ENCODE data around the gene ARF4.
A peak's percentile ranks its signal among the peaks of the same experiment; 100 is the strongest.
"Not testable (repeated sequence)": the region's sequence is repeated elsewhere in the genome, so short reads cannot be mapped to it uniquely, and the experiment has no call there.

ARF4 gene

DNA sequence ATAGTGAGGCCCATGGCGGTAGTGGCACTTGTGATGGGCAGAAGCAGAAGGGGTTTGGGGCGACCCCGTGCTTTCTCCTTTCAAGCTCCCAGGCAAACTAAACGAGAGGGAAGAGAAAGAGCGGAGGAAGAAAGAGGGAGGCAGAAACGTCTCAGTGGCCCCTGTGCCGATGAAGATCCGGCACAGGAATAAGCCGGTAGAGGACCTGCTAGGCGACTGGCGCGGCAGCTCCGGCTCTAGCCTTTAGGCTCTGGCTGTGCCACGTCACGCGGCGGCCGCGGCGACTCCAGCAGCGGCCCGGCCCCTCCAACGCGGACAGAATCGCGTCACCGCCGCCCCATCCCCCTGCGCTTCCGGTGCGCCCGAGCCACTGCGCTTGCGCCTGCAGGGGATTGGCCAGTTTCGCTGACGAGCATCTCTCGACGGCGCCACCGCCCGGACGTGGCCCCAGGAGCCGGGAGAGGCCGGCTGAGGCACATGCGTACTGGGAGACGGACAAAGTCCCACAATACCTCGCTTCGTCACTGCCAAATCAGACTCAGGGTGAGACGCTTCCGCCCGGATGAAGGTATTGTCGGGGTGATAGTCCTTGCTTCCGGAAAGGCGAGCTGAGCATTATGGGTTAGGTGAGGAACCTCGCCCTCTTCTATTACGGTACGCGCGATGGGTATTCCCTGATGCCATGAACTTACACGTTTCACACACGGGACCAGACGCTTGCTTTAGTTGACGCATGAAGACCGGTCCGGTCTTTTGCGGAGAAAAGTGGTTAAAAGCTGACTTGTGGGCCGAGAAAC lies at the start of gene ARF4:
Gene ARF4 (minus strand): TSS at position 218 of the 797 bp plus-strand sequence. CDS start 204 bp downstream, at position 14.
- DNase-seq (ENCODE audit: low spot score): peak; percentile 99
- FAIRE-seq: peak; percentile 87

- FAIRE-seq (no peak), DNase-seq (ENCODE audit: low spot score) (no peak)
Observed at GRCh38 chr3:57646723-57647122, 49.6 kb upstream of the ARF4 start.

DNA sequence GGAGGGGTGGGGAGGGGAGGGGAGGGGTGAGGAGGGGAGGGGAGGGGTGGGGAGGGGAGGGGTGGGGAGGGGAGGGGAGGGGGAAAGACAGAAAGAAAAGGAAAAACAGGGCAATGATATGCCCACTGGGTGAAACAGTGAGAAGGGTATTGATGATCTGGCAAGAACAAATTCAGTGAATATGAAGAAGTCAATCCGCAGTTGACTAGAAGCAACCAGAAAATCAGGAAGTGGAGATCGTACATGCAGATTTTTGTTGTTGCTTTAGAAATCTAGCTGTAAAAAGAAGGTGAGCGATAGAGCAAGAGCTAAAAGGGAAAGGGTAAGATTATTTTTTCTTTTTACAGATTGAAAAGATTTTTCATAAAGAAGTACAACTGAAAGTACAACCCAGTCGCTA lies 47.6 kb upstream of the ARF4 start:
- FAIRE-seq (no peak), DNase-seq (ENCODE audit: low spot score) (no peak)

GRCh38 chr3:57637391-57637790 lies 40.2 kb upstream of the ARF4 start:
- DNase-seq (ENCODE audit: low spot score): no peak
- FAIRE-seq: no peak

GRCh38 chr3:57634259-57634658 lies 37.1 kb upstream of the ARF4 start:
- FAIRE-seq; DNase-seq (ENCODE audit: low spot score): not testable (repeated sequence)

GRCh38 chr3:57627976-57628375 lies 30.8 kb upstream of the ARF4 start:
- FAIRE-seq: no peak

DNA sequence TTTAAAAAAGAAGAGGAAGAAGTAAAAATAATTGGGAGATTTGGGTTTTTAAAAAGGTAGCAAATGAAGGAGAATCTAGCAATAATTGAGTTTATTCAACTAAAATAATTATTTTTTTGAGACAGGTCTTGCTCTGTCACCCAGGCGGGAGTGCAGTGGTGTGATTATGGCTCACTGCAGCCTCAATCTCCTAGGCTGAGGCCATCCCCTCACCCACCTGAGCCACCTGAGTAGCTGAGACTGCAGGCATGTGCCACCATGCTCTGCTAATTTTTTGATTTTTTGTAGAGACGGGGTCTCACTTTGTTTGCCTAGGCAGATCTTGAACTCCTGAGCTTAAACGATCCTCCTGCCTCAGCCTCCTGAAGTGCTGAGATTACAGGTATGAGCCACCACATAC lies 27.7 kb upstream of the ARF4 start:
- no peak for DNase-seq (ENCODE audit: low spot score)
- FAIRE-seq: no peak

More at GRCh38 chr3:57627976-57628375, 30.8 kb upstream of the ARF4 start:
- no peak for DNase-seq (ENCODE audit: low spot score)

- DNase-seq (ENCODE audit: low spot score): no peak
- FAIRE-seq: no peak
Observed at GRCh38 chr3:57622362-57622761, 25.2 kb upstream of the ARF4 start.

DNA sequence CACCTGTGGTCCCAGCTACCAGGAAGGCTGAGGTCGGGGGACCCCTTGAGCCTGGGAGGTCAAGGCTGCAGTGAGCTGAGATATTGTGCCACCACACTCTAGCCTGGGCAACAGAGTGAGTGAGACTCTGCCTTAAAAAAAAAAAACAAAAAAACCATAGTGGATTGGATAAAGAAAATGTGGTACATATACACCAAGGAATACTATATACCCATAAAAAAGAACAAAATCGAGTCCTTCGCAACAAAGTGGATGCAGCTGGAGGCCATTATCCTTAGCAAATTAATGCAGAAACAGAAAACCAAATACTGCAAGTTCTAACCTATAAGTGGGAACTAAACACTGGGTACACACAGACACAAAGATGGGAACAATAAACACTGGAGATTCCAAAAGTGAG lies 20.6 kb upstream of the ARF4 start:
- DNase-seq (ENCODE audit: low spot score) (no peak), FAIRE-seq (no peak)

- DNase-seq (ENCODE audit: low spot score) (no peak), FAIRE-seq (no peak)
Observed at GRCh38 chr3:57616233-57616632, 19.1 kb upstream of the ARF4 start.

DNA sequence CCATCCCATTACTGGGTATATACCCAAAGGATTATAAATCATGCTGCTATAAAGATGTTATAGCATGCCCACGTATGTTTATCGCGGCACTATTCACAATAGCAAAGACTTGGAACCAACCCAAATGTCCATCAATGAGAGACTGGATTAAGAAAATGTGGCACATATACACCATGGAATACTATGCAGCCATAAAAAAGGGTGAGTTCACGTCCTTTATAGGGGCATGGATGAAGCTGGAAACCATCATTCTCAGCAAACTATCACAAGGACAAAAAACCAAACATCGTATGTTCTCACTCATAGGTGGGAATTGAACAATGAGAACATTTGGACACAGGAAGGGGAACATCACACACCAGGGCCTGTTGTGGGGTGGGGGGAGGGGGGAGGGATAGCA lies 14.7 kb upstream of the ARF4 start:
- FAIRE-seq; DNase-seq (ENCODE audit: low spot score): not testable (repeated sequence)

- FAIRE-seq: no peak
Observed at GRCh38 chr3:57605683-57606082, 8.5 kb upstream of the ARF4 start.

GRCh38 chr3:57604971-57605370 lies 7.8 kb upstream of the ARF4 start:
- DNase-seq (ENCODE audit: low spot score) (no peak), FAIRE-seq (no peak)

More at GRCh38 chr3:57605683-57606082, 8.5 kb upstream of the ARF4 start:
- no peak for DNase-seq (ENCODE audit: low spot score)

GRCh38 chr3:57600195-57600594 lies 3.1 kb upstream of the ARF4 start:
- DNase-seq (ENCODE audit: low spot score): no peak
- FAIRE-seq: no peak

- DNase-seq (ENCODE audit: low spot score) (no peak), FAIRE-seq (no peak)
Observed at GRCh38 chr3:57598765-57599360, 1.7 kb upstream of the ARF4 start.

DNA sequence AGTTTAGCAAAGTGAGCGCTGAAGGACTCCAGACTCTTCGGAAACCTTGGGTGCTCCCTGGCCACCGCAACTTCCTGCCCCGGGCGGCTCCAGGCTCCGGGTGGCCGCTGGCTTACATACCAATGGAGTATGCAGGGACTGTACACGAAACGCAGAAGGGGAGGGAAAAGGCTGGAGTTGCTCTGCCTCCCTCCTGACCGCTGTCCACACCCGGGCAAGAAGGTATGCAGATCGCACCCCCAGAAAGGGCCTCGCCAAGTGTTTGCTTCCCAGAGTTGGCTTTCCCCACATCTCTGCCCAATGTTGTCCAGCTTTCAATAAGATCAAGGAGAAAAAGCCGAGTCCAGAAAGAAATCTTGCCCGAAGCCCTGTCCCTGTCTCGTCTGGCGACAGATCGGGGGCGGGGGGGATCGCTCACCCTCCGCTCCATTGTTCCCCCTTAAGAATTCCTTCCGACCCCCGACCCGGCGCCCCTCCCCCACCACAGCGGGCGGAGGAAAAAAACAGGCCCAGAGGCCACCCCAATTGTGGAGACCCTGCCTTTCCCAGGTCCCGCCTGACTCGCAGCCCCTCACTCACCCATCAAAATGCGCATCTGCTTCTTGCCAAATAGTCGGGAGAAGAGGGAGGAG lies 533 bp downstream of the ARF4 start:
- FAIRE-seq (peak; percentile 69), DNase-seq (ENCODE audit: low spot score) (peak; percentile 85)

- FAIRE-seq (no peak), DNase-seq (ENCODE audit: low spot score) (no peak)
Observed at GRCh38 chr3:57594576-57594975, 2.6 kb downstream of the ARF4 start.

DNA sequence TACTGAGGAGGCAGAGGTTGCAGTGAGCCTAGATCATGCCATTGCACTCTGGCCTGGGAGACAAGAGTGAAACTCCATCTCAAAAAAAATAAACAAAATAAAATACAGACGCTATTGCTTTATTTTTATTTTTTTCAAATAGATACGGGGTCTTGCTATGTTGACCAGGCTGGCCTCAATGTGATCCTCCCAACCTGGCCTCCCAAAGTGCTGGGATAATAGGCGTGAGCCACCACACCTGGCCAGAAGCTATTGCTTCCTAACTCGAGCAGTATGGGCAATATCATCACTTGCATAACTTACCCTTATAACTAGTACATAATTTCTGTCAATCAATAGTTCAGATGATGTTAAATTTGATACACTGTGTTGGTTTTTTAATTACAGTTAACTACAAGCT lies 3.0 kb downstream of the ARF4 start:
- DNase-seq (ENCODE audit: low spot score): no peak
- FAIRE-seq: no peak

- FAIRE-seq: no peak
- no peak for DNase-seq (ENCODE audit: low spot score)
Observed at GRCh38 chr3:57592306-57592705, 4.8 kb downstream of the ARF4 start.

DNA sequence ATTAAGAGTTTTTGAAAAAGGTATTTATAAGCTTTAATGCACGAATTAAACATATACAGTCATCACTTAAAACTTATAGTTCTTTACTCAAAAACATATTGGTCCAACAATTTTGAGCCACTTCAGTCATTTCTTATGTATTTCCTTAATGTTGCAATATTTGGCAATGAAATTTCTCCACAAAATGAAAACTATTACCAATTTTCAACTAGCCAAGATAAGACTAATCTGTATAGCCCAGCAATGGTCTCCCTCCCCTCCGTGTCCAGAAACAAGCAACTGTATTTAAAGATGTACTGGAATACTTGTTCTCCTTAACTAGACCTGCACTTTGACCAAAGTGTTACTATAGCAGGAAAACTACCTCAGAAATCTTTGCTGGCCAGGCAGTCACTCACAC lies 9.2 kb downstream of the ARF4 start:
- no peak for FAIRE-seq
- DNase-seq (ENCODE audit: low spot score): no peak

GRCh38 chr3:57586778-57587177 lies 10.4 kb downstream of the ARF4 start:
- no peak for DNase-seq (ENCODE audit: low spot score)
- FAIRE-seq: no peak

DNA sequence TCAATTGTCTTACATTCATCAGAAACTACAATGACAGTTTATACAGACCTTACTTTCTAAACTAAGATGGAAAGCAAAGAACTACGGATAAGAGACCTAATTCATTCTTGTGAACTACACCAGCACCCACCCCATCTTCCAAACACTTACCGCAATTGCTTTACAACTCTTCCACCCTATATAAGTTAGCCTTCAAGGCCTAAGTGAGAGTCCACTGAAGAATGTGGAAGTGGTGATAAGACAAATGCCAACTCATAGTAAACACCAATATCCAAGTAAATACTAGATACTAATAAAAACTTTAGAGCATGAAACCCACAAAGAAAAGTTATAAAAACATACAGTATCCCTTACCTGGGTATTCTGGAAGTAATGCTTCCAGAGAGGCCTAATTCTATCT lies 13.6 kb downstream of the ARF4 start:
- FAIRE-seq (no peak), DNase-seq (ENCODE audit: low spot score) (no peak)

All from RCC 7860 (cell line).